Inferior parietal cortex (tissue), 1 donor: ENCODE data around the gene WDR59.
"Not testable (repeated sequence)": the region's sequence is repeated elsewhere in the genome, so short reads cannot be mapped to it uniquely, and the experiment has no call there.

Experiments used
- DNase-seq: peaks from one replicate; pipeline ENCODE4 v3.0.0-alpha.2; 2016; ENCODE audit errors: extremely low spot score

WDR59 gene

GRCh38 chr16:74984529-74985296, at the start of gene WDR59:
Gene WDR59 (minus strand): TSS chr16:74985123. CDS start chr16:74985017, 106 bp downstream.
- DNase-seq = peak; percentile 99

- no peak for DNase-seq
Observed at GRCh38 chr16:75032655-75033054, 47.7 kb upstream of the WDR59 start.

DNA sequence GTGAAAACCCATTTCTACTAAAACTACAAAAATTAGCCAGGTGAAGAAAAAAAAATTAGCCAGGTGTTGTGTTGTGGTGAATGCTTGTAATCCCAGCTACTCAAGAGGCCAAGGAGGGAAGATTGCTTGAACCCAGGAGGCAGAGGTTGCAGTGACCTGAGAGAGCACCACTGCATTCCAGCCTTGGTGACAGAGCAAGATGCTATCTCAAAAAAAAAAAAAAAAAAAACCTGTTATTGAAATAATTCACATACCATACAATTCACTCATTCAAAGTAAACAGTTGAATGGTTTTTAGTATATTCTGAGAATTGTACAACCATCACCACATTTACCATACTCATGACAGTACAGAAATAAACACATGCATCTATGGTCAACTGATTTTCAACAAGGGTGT, 44.9 kb upstream of the WDR59 start:
- DNase-seq = no peak

DNA sequence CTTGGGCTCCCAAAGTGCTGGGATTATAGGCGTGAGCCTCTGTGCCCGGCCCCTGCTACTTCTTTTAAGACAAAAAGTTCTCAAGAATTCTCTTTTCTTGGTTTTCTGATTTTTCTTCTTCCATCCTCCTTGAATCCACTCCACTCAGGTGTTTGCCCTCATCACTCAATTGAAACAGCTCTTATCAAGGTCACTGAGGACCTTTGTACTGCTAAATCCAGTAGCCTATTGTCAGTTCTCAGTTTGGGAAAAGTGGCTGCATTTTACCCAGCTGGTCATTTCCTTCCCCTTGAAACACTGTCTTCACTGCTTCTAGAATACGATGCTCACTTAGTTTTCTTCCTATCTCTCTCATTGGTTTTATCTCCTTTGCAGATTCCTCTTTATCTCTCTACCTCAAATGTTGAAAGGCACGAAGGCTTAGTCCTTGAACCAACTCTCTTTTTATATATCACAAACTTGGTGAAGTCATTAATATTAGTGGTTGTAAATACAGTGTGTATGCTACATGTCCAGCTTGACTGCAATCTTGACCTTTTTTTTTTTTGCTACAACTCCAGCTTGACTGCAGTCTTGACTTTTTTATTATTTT, 43.7 kb upstream of the WDR59 start:
- DNase-seq = no peak

- DNase-seq = no peak
Observed at GRCh38 chr16:75027520-75028300, 42.8 kb upstream of the WDR59 start.

GRCh38 chr16:75026892-75027391, 42.0 kb upstream of the WDR59 start:
- no peak for DNase-seq

DNA sequence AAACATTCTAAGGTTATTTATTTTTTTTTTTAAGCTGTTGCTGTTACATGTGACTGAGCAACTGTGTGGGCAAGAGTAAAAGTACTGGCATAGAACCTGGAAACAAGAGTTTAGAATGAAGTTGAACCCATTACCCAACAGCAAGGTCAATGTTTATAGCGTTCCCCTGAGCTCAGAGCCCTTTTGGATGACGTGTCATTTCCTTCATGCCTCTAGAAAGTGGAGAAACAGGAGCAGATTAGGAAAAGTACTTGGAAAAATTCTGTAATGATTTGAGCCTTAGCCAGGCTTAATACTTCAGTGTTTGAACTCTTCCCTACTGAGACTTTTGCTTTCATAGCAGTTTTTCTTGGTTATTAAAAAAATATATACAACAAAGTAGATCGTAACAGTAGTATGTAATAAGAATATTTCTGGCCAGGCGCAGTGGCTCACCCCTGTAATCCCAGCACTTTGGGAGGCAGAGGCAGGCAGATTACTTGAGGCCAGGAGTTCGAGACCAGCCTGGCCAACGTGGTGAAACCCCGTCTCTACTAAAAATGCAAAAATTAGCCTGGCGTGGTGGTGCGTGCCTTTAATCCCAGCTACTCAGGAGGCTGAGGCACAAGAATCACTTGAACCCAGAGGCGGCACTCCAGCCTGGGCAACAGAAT, 41.4 kb upstream of the WDR59 start:
- DNase-seq = not testable (repeated sequence)

DNA sequence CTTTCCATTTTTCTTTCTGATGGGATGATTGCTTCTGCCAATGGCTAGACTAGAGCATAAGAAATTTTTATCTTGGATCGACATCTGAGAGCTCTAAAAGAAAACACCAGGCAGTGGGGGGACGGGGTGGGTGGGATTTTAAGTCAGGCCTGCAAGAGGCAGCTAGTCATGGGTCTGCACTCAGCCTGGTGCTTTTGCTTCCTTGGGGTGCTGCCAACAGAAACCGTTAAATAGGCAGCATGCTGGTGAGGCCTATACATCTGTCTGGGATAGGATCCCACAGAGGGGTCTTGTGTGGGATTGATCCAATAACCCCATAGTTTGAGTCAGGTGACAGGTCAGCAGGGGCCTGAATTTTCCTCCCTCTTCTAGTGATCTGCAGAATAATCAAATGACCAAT, 40.8 kb upstream of the WDR59 start:
- DNase-seq = no peak

GRCh38 chr16:75024594-75024993, 39.7 kb upstream of the WDR59 start:
- no peak for DNase-seq

DNA sequence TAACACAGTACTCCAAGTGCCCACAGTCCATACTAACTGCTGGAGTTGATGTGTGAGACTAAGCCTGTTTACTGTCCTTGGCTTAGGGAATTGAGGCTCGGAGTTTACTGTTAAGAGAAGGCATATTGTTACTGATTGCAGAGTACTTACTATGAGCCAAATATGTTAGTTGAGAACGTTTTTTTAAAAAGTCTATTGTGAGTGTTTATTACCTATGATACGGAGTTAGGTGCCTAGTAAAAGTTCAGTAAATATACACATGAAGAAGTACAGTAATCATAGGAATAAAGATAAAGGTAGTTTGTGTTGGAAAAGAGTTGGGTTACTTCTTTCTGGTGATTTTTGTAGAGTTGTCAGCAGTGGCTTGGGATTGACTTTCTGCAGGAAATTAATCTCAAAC, 39.3 kb upstream of the WDR59 start:
- no peak for DNase-seq

DNA sequence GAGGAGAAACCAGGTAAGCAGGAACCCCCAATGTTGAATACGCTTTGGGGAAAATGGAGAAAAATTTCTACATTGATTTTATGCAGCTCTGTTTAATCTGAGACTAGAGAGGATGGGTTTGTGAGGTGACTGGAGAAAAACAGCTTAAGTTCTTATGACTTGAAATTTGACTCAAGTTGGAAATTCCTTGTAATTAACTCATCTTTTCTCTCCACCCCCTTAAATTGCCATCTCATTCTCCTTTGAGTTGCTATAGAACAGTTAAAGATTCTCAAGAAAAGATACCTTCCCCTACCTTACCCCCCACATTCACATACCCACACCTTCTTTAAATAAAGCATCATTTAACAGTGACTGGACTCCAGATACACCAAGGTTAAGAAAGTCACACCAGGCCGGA, 38.1 kb upstream of the WDR59 start:
- DNase-seq = no peak

DNA sequence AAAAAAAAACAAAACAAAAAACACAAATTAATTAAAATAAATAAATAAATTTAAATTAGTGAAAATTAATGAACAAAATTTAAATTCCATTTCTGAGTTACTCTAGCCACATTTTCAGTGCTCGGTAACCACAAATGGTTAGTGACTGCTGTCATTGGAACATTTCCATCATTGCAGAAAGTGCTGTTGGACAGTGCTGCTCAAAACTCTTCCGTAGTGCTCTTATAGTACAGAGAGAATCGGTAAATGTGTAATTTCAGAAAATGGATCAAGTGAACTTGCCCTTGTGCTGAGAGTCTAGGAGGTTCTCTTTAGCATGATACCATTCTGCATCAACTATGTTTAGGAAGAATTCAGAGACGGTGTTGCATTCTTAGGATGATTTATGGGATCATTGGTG, 37.6 kb upstream of the WDR59 start:
- DNase-seq = no peak

DNA sequence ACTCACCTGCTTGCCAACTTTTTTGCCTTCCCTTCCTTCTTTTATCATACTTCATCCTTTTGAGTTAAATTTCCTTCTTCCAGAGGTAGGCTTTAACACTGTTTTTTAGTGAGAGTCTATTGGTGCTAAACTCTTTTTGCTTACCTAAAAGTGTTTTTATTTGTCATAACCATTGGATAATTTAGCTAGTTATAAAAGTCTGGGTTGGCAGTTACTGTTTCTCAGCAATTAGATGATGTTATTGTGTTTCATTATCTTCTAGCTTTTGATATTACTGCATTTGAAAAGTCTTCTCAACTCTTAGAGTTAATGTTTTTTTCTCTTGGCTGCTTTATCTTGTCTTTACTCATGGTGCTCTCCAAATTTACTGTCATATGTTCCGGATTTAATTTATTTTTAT, 36.5 kb upstream of the WDR59 start:
- DNase-seq = no peak

DNA sequence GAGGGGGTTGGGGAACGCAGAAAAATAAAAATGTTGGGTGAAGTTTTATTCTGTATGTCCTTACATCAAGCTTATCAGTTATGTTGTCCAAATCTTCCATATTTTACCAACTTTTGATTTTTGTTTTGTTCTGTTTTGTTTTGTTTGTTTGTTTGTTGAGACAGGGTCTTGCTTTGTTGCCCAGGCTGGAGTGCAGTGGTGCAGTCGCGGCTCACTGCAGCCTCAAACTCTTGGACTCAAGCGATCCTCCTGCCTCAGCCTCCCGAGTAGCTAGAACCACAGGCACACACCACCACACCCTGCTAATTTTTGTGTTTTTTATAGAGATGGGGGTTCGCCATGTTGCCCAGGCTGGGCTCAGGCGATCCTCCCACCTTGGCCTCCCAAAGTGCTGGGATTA, 34.7 kb upstream of the WDR59 start:
- DNase-seq = no peak

GRCh38 chr16:75019007-75019406, 34.1 kb upstream of the WDR59 start:
- no peak for DNase-seq

DNA sequence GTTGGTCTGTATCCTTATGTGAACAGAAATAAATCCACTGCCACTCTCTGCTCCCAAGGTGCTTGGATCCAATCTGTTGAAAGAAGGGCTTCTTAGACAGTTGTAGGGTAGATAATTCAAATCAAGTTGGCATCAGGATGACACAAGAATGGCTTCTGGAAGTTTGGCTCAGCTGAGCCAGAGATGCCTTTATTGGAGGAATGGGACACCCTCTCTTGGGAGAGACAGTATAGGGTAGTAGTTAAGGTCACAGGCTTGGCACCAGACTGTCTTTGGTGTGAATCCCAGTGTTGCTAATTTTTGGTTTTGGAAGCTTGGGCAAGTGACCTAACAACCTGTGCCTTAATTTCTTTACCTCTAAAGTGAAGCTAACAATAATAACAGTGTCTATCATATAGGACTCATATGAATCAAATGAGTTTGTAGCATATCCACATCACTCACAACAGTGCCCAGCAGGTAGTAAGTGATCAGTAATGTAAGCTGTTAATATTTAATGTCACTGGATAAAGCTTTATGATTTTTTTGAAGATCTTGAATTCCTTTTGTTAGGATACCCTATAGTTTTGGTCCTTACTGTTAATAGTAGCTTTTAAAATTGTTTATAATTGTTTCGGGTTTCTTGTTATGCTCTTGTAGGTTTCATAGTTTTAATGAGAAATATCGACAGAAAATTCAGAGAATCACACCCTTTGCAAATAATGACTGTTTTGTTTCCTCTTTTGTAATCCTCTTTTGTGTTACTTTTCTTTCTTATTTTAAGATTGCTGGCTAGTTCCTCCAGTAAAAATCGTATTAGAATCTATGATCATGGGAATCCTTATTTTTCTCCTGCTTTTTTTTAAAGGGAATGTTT, 33.0 kb upstream of the WDR59 start:
- no peak for DNase-seq

GRCh38 chr16:75016451-75017081, 31.6 kb upstream of the WDR59 start:
- not testable (repeated sequence) for DNase-seq

DNA sequence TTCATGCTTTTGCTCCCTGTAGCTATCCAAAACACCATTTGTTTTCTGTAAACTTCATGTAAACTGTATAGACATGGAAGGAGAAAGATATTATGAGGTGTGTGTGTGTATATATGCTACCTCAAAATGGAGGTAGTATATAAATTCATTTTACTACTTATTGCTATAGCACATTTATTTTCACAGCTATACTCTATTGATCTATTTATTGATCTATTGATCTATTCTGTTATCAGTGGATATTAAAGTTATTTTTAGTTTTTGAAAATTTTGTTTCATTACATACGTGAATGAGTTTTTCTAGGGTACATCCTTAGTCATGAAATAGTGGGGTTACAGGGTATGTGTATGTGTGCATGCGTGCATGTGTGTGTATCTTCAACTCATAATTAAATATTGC, 29.4 kb upstream of the WDR59 start:
- DNase-seq = no peak

GRCh38 chr16:75013123-75013522, 28.2 kb upstream of the WDR59 start:
- not testable (repeated sequence) for DNase-seq

DNA sequence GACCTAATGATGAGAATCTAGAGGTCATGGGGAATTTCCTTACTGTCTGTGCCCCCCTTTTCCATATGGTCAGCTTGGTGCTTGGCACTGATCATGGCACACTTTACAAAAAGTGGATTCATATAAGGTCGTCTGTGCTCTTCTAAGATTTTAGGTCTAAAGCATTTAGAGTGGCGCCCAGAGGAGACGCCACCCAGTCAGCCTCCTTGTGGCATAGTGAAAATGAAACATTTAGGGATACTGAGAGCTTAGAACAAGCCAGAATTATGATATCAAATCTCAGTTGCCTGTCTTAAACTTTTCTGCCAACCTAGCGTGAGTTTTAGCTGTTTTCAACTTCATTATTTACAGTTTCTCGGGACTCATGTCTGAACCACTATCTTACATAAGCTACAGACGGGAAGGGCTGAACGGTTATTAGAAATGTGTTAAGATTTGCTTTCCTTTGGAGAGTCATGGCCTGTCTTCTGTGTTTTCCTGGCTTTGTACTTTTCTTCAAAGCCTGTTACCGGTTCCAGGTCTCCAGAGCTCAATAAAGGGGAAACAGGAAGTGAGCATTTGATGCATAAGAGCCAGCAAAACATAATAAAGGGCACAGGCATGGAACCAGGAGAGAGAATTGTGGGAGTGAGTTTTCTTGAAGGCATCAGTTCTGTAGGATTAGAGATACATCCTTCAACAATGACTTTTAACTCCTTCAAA, 27.6 kb upstream of the WDR59 start:
- DNase-seq = no peak
